ENCODE measurements around the gene CNIH3.

CNIH3 gene

GRCh38 chr1:224745924-224746323, 129.8 kb downstream of the CNIH3 start:
- Histone ChIP-seq H3K9ac (ENCODE audit: low read length) (no peak overlapping the region), H3K4me3 (ENCODE audit: insufficient read depth, low read length, poor library complexity, severe bottlenecking) (no peak overlapping the region), H3F3A (ENCODE audit: insufficient read depth) (no peaks in the 10 kb centered on the region), H4K20me1 (ENCODE audit: low read depth, low read length) (no peaks in the 10 kb centered on the region), H3K27ac (ENCODE audit: low read depth, low read length) (no peak overlapping the region), H3K4me2 (ENCODE audit: low read depth, low read length, poor library complexity, severe bottlenecking) (no peak overlapping the region), H3K9me3 (ENCODE audit: insufficient read depth, low read length) (no peaks in the 10 kb centered on the region), H3K79me2 (ENCODE audit: insufficient read depth, low read length) (no peaks in the 10 kb centered on the region), H3K9me2 (replicated peaks; ENCODE audit: insufficient read depth, low read length) (no peaks in the 10 kb centered on the region), H3K27me3 (ENCODE audit: low read length) (no peaks in the 10 kb centered on the region), H3K36me3 (ENCODE audit: low read length) (no peaks in the 10 kb centered on the region), H2AFZ (ENCODE audit: low read depth, low read length, severe bottlenecking) (no peak overlapping the region)
- TF ChIP-seq CTCF (IDR thresholded peaks at IDR 0.05; ENCODE audit: insufficient read depth, low read length, poor library complexity, severe bottlenecking) (no peak), EZH2phosphoT487 (conservative IDR thresholded peaks at IDR 0.05; ENCODE audit: low read length) (no peak)

GRCh38 chr1:224747578-224747977, 131.5 kb downstream of the CNIH3 start:
- no peaks in the 10 kb centered on the region for H3K9me2 ChIP-seq (replicated peaks; ENCODE audit: insufficient read depth, low read length)
- TF ChIP-seq CTCF (IDR thresholded peaks at IDR 0.05; ENCODE audit: insufficient read depth, low read length, poor library complexity, severe bottlenecking) (no peak), EZH2phosphoT487 (conservative IDR thresholded peaks at IDR 0.05; ENCODE audit: low read length) (no peak)
- H3K9me3 ChIP-seq (ENCODE audit: insufficient read depth, low read length): no peaks in the 10 kb centered on the region
- no peak overlapping the region for H3K27ac ChIP-seq (ENCODE audit: low read depth, low read length)
- no peak overlapping the region for H3K4me2 ChIP-seq (ENCODE audit: low read depth, low read length, poor library complexity, severe bottlenecking)
- no peaks in the 10 kb centered on the region for H4K20me1 ChIP-seq (ENCODE audit: low read depth, low read length)
- H3K79me2 ChIP-seq (ENCODE audit: insufficient read depth, low read length): no peaks in the 10 kb centered on the region
- no peak overlapping the region for H3K9ac ChIP-seq (ENCODE audit: low read length)
- H3K27me3 ChIP-seq (ENCODE audit: low read length): no peaks in the 10 kb centered on the region
- no peak overlapping the region for H2AFZ ChIP-seq (ENCODE audit: low read depth, low read length, severe bottlenecking)
- H3K4me3 ChIP-seq (ENCODE audit: insufficient read depth, low read length, poor library complexity, severe bottlenecking): no peak overlapping the region
- H3K36me3 ChIP-seq (ENCODE audit: low read length): no peaks in the 10 kb centered on the region
- no peaks in the 10 kb centered on the region for H3F3A ChIP-seq (ENCODE audit: insufficient read depth)

GRCh38 chr1:224749916-224750315, 133.8 kb downstream of the CNIH3 start:
- Histone ChIP-seq H2AFZ (ENCODE audit: low read depth, low read length, severe bottlenecking) (no peak overlapping the region), H3K9me3 (ENCODE audit: insufficient read depth, low read length) (no peaks in the 10 kb centered on the region), H4K20me1 (ENCODE audit: low read depth, low read length) (no peaks in the 10 kb centered on the region), H3K36me3 (ENCODE audit: low read length) (no peaks in the 10 kb centered on the region), H3K27me3 (ENCODE audit: low read length) (no peaks in the 10 kb centered on the region), H3K4me3 (ENCODE audit: insufficient read depth, low read length, poor library complexity, severe bottlenecking) (no peak overlapping the region), H3F3A (ENCODE audit: insufficient read depth) (no peaks in the 10 kb centered on the region), H3K27ac (ENCODE audit: low read depth, low read length) (no peak overlapping the region), H3K79me2 (ENCODE audit: insufficient read depth, low read length) (no peaks in the 10 kb centered on the region), H3K4me2 (ENCODE audit: low read depth, low read length, poor library complexity, severe bottlenecking) (no peak overlapping the region), H3K9me2 (replicated peaks; ENCODE audit: insufficient read depth, low read length) (no peaks in the 10 kb centered on the region), H3K9ac (ENCODE audit: low read length) (no peak overlapping the region)
- TF ChIP-seq CTCF (IDR thresholded peaks at IDR 0.05; ENCODE audit: insufficient read depth, low read length, poor library complexity, severe bottlenecking): no peak
- TF ChIP-seq EZH2phosphoT487 (conservative IDR thresholded peaks at IDR 0.05; ENCODE audit: low read length): no peak
